SIG-M5 (cell line): Measurements from ENCODE around the gene GRIA4.

ENCODE experiments used
- DNase-seq: peaks from one replicate; lab custom pipeline; 2025; lab: John Stamatoyannopoulos, UW

Gene GRIA4

GRCh38 chr11:105609832-105610781 lies at the start of gene GRIA4:
TSS of gene GRIA4 (plus strand) at chr11:105610073. CDS start at chr11:105610998, 925 bp downstream.
- DNase-seq, result no peak

DNA sequence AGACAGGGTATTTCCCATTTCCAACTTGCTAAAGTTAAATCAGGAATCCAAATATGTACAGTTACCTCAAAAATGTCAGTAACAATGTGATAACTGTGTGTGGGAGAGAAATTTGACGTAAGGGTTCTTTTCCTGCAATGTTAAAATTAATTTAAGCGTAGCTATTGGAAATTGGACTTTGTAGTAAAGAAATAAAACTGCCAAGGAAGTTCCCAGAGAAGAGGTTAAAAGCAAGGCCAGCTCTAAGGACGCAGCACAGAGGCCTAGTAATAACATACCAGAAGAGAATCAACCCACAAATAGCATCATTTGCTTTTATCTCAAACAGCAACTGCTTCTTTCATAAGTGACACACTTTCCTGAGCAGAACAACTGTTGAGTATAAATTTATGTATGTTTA lies 36.8 kb upstream of the GRIA4 start:
- no peak for DNase-seq

DNA sequence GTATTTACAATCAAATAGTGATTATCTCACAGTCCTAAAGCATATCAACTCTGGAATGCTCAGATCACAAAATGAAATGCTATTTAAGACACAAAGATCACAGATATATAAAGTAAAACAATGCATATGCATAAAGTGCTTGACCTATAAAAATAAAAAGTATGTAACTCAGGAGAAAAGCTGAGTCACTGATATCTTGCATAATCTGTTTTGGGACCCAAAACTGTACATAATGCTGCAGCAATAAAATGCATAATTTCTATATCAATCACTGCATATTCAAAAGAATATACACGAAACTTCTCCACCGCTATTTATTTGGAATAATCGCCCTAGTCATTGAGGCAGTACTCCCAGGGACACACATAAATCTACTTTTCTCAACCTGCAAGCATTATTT lies 34.9 kb upstream of the GRIA4 start:
- no peak for DNase-seq

DNA sequence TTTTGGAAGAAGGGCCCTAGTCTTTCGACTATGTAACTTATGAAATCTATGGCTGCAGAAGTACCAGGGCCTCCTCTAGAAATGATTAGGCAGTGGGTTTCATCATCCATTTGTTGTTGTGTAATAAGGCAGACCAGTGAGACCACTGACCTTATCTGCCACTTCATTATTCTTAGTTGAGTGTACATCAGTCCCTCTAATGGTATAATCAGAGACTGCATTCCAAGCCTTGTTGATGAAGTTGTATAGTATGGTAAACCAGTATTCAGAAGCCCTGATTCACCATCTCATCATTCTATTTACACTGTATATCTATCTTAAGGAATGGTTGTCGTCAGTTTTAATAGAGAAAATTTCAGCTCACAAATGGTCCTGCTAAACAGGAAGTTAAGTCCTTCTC lies 32.2 kb upstream of the GRIA4 start:
- no peak for DNase-seq

DNA sequence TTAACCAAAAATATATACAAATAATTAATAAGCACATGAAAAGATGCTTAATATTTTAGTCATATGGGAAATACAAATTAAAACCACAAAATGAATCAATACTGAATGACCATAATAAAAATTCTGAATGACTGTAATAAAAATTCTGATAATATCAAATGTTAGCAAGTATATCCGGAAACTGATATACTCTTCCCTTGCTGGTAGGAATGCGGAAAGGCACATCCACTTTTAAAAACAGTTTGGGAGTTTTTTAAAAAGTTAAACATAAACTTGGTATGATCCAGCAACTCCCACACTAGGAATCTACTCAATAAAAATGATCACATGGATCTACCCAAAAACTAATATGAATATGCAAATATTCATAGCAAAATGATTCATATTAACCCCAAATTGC lies 30.8 kb upstream of the GRIA4 start:
- DNase-seq, result no peak

- DNase-seq, result no peak
Measured at GRCh38 chr11:105582497-105582896, 27.4 kb upstream of the GRIA4 start.

DNA sequence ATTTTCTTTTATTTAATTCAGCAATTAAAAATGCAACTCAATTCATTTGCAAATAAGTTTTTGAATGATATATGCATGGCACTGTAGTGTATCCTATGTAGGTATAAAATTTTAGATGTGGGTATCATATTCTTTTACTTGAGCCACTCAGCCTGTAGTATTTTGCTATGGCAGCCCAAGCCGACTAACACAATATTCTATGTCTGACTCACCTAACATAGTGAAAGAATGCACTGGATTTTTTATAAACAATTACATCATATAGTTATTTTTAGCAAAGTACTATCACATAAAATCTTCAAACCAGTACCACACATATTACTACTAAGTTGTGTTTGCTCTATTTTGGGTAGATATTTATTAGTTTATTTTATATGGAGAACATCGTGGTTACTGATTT lies 21.9 kb upstream of the GRIA4 start:
- no peak for DNase-seq

DNA sequence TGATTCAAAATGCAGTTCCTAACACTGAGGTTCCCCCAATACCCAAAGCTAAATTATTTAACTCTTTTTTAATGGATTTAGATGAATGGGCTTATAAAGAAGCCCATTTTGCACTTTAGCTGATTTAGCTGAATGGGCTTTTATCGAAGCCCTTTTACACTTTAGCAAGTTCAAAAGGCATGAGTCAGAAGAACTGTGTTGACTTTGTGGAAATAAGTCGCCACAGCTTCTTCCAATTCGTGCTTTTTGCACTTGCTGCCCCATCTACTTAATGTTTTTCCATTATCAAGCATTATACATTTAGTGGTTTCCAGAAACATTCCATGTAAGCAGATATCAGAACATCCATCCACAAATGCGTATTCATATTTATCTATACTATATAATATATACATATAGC lies 20.5 kb upstream of the GRIA4 start:
- DNase-seq, result no peak

GRCh38 chr11:105592035-105592434 lies 17.8 kb upstream of the GRIA4 start:
- DNase-seq, result no peak

- no peak for DNase-seq
Measured at GRCh38 chr11:105598371-105598770, 11.5 kb upstream of the GRIA4 start.

- no peak for DNase-seq
Measured at GRCh38 chr11:105603156-105603555, 6.7 kb upstream of the GRIA4 start.

DNA sequence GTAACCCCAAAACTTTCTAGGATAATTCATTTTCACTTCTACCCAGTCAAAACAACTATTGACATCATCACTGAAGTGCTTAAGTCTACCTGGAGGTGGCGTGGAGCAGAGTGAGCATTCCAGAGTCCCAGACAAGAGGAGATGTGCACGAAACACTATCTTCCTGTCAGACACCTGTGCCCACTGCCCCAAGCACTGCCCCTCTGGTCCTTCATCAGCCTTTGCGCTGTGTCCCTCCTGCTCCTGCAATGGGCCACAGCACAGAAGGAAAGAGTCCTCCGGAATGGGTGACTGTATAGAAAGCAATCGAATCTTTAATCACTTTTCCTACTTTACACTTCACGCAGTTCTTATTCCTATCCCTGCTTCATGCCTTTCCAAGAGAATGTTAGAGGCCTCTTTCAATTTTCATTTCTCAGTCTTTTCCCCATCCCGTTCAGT lies 512 bp upstream of the GRIA4 start:
- DNase-seq, result no peak

DNA sequence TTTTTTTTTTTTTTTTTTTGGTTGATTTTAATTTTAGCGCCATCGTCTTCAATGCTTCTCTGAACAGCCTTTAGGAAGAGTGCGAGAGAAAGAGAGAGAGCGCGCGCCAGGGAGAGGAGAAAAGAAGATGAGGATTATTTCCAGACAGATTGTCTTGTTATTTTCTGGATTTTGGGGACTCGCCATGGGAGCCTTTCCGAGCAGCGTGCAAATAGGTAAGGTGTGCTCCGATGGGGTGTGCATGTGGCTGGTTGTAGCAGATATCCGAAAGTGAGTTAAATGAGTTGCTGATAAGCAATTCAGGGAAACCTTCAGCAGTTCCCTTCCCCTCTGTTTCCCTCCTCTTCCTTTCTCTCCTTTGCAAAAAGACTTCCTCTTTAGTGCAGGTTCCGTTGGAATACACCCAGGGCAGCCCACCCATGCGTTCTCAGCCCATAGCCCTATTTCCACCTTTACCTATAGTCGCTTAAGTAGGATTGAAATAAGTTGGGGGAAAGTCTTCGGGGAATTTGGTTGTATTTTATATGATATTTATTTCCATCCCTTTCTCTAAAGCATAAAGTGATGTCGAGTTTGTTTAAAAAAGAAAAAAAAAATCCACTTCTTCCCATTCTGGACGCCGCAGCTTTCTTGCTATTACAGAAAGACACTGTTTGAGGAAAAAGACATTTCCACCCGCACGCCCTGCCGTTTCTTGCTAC lies 1.1 kb downstream of the GRIA4 start:
- no peak for DNase-seq

- DNase-seq, result no peak
Measured at GRCh38 chr11:105611572-105612441, 1.9 kb downstream of the GRIA4 start.

GRCh38 chr11:105612771-105613170 lies 2.9 kb downstream of the GRIA4 start:
- DNase-seq, result no peak

GRCh38 chr11:105613183-105613582 lies 3.3 kb downstream of the GRIA4 start:
- no peak for DNase-seq

DNA sequence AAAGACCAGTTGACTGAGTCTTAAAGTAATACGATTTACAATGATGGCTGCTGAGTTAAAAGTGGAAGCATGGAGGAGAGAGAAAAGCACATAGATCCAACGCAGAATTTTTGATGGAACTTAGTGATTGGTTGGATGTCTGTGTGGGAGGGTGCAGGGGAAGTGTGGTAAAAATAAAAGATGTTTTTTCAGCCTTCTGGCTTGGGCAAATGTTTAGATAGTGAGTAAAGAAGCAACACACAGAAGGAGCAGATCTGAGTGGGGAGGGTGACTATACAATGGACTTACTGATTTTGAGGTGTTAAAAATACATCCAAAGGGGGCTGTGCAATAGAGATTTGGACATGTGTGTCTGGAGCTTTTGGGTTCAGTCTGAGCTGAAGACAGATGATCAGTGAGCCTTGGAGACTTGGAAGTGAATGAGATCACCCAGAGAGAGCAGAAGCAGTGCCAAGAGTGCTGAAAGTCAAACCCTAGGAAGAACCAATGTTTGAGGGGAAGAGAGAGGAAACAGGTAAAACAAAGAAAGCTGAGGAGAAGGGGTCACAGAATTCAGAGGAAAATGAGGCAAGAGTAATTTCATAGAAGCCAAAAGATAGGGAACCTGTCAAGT lies 8.6 kb downstream of the GRIA4 start:
- no peak for DNase-seq

DNA sequence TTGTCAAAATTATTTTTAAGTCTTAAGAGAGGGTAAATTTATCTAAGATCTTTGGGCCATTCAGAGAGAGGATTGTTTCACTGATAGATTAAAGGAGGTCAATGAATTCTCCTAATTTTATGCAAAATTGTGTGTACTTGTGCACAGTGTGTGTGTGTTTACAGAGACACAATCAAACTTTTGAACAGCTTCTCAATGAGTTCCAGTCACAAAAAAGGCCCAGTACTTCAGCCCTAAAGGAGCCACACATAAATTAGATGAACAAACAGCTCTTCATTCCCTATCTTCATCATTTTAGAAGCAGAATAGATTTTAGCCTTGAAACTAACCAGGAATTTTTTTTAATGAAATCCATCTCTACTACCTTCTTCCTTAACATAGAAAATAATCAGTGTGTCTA lies 9.7 kb downstream of the GRIA4 start:
- no peak for DNase-seq

GRCh38 chr11:105622016-105622415 lies 12.1 kb downstream of the GRIA4 start:
- DNase-seq, result no peak

- no peak for DNase-seq
Measured at GRCh38 chr11:105632316-105632715, 22.4 kb downstream of the GRIA4 start.

DNA sequence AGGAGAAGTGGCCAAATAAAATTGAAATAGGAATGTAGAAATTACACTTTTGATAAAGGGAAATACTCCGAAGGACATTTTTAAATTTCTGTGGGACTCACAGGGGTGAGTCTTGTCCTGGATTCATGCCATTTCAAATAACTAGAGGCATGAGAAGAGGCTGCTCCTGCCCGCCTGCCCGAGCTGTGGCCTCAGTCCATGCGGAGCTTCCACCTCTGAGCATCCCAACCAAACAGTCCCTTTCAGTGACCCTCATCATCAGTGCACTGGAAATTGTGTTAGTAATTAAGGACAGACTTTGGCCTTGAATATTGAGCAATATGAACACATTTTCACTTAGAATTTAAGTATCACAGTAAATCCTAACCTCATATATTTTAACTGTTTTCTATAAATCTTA lies 25.6 kb downstream of the GRIA4 start:
- no peak for DNase-seq

DNA sequence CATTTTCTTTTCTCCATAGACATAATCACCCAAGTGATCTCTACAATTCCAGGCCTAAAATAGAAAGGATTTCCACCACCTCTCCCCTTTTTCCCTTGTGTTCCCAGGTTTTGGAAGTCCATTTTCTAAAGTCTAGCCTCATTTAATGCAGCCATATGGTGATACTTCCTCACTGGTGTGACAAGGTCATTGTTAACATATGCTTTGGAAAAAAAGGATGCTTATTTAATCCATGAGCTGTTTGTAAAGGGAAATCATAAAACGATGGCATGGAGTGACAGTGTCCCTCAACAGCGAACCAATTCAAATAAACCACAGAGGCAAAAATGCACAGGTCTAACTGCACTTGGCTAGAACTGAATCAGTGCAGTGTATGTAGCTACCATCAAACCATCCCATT lies 26.6 kb downstream of the GRIA4 start:
- DNase-seq, result no peak
